H1 (cell line): Measurements from ENCODE around the gene NR5A1. TPM values are rescaled to one million over a fixed set of nuclear protein-coding genes. Genes with fewer than 3 reads are reported as not detected.
A peak's percentile ranks its signal among the peaks of the same experiment; 100 is the strongest.

ENCODE experiments used
- CTCF ChIA-PET: fragments of 300-600 bp; sonication (Branson Sonifier 250); formaldehyde crosslinking; loops from one replicate; lab custom pipeline; 2021; ENCODE audit not compliant: partially characterized antibody; lab: Charles Lee
- POLR2A ChIA-PET: fragments of 300-600 bp; sonication (Branson Sonifier 250); formaldehyde crosslinking; loops from one replicate; lab custom pipeline; 2021; ENCODE audit warnings: inconsistent platforms; ENCODE audit not compliant: partially characterized antibody; lab: Charles Lee
- DNase-seq, 2 experiments: peaks; one replicate each; pipeline versions ENCODE4 v3.0.0 to v3.0.0-alpha.2; 2010 to 2022; ENCODE audit warnings: low spot score in 2 of 2, low read depth in 1 of 2, mixed read lengths in 1 of 2
- FAIRE-seq: peaks from 2 replicates; lab custom pipeline; 2011; peaks lifted over from hg19 to GRCh38; lab: Jason Lieb, UNC
- H2AFZ ChIP-seq: 2 replicates; pipeline ENCODE4 v1.8.1; 2012; ENCODE audit warnings: low read length, inconsistent platforms
- H2AK5ac ChIP-seq: 2 replicates; pipeline ENCODE4 v1.6.1; 2013; ENCODE audit warnings: low read depth, low read length
- H2BK120ac ChIP-seq: replicated peaks from 2 replicates; pipeline ENCODE3; 2013; ENCODE audit warnings: low read depth, low read length, inconsistent platforms
- H2BK12ac ChIP-seq: 2 replicates; pipeline ENCODE4 v1.6.1; 2013; ENCODE audit warnings: low read depth, low read length
- H2BK15ac ChIP-seq: 2 replicates; pipeline ENCODE4 v1.6.1; 2013; ENCODE audit warnings: low read length
- H2BK20ac ChIP-seq: 2 replicates; pipeline ENCODE4 v1.6.1; 2013; ENCODE audit warnings: low read length
- H2BK5ac ChIP-seq: 2 replicates; pipeline ENCODE4 v1.6.1; 2013; ENCODE audit warnings: low read depth, low read length
- H3K14ac ChIP-seq: 2 replicates; pipeline ENCODE4 v1.6.1; 2013; ENCODE audit warnings: inconsistent platforms; ENCODE audit not compliant: insufficient read length
- H3K18ac ChIP-seq: 2 replicates; pipeline ENCODE4 v1.6.1; 2013; ENCODE audit warnings: low read length; ENCODE audit errors: extremely low read depth
- H3K23ac ChIP-seq: 2 replicates; pipeline ENCODE4 v1.6.1; 2013; ENCODE audit warnings: inconsistent platforms; ENCODE audit not compliant: insufficient read length
- H3K23me2 ChIP-seq: 2 replicates; pipeline ENCODE4 v1.6.1; 2013; ENCODE audit warnings: low read depth, low read length
- H3K27ac ChIP-seq: 2 replicates; pipeline ENCODE4 v1.6.1; 2011; ENCODE audit warnings: low read depth, low read length, inconsistent platforms
- H3K27me3 ChIP-seq, 4 experiments: replicated peaks in 1 of 4; 1 replicate in 1 of 4; 2 replicates in 3 of 4; pipeline versions ENCODE4 v1.6.1 to v1.8.1; 2011 to 2013; ENCODE audit warnings: low read length in 3 of 4, mild to moderate bottlenecking in 3 of 4, inconsistent platforms in 2 of 4, mixed read lengths in 2 of 4, moderate library complexity in 1 of 4; ENCODE audit not compliant: control insufficient read depth in 3 of 4, insufficient read depth in 3 of 4; ENCODE audit errors: extremely low read depth in 1 of 4
- H3K36me3 ChIP-seq, 4 experiments: 2 replicates each; pipeline versions ENCODE4 v1.6.1 to v1.8.1; 2011 to 2013; ENCODE audit warnings: mild to moderate bottlenecking in 4 of 4, low read length in 3 of 4, moderate library complexity in 2 of 4, control low read depth in 1 of 4, inconsistent platforms in 1 of 4; ENCODE audit not compliant: insufficient read depth in 4 of 4, control insufficient read depth in 2 of 4
- H3K4ac ChIP-seq: replicated peaks from 2 replicates; pipeline ENCODE3; 2013; ENCODE audit warnings: low read length, low read depth, mixed read lengths, inconsistent platforms; ENCODE audit not compliant: insufficient read length
- H3K4me1 ChIP-seq, 4 experiments: replicated peaks in 1 of 4; 1 replicate in 1 of 4; 2 replicates in 3 of 4; pipeline versions ENCODE4 v1.6.1 to v1.8.1; 2011 to 2013; ENCODE audit warnings: low read length in 3 of 4, inconsistent platforms in 2 of 4, mixed read lengths in 1 of 4; ENCODE audit not compliant: insufficient read depth in 4 of 4, control insufficient read depth in 3 of 4
- H3K4me2 ChIP-seq, 2 experiments: 2 replicates each; pipeline versions ENCODE4 v1.6.1 to v1.8.1; 2011 to 2013; ENCODE audit warnings: low read depth in 2 of 2, low read length in 2 of 2, control low read depth in 1 of 2, inconsistent platforms in 1 of 2, mild to moderate bottlenecking in 1 of 2; ENCODE audit not compliant: insufficient read depth in 1 of 2
- H3K4me3 ChIP-seq, 4 experiments: fragments of 200-600, 300-600 bp in 1 of 4; sonication (generic), shearing (Covaris generic), sonication (Bioruptor Twin) in 1 of 4; 2 replicates each; pipeline versions ENCODE4 v1.5.1 to v1.8.1; 2011 to 2016; ENCODE audit warnings: low read length in 4 of 4, low read depth in 3 of 4, control low read depth in 2 of 4, inconsistent platforms in 2 of 4, mild to moderate bottlenecking in 2 of 4, mixed read lengths in 1 of 4, moderate library complexity in 1 of 4; ENCODE audit not compliant: insufficient read depth in 2 of 4; ENCODE audit errors: extremely low read depth in 1 of 4
- H3K56ac ChIP-seq: replicated peaks from 2 replicates; pipeline ENCODE3; 2013; ENCODE audit warnings: low read depth, mild to moderate bottlenecking, mixed read lengths, low read length, inconsistent platforms; ENCODE audit not compliant: insufficient read length
- H3K79me1 ChIP-seq: 2 replicates; pipeline ENCODE4 v1.6.1; 2013; ENCODE audit warnings: low read depth, low read length, control low read depth
- H3K79me2 ChIP-seq, 2 experiments: 2 replicates each; pipeline versions ENCODE4 v1.6.1 to v1.8.1; 2012 to 2013; ENCODE audit warnings: low read length in 2 of 2, mild to moderate bottlenecking in 2 of 2, inconsistent platforms in 1 of 2; ENCODE audit not compliant: insufficient read depth in 2 of 2, control insufficient read depth in 1 of 2
- H3K9ac ChIP-seq, 4 experiments: replicated peaks in 1 of 4; 1 replicate in 1 of 4; 2 replicates in 3 of 4; pipeline versions ENCODE4 v1.6.1 to v1.8.1; 2011 to 2013; ENCODE audit warnings: low read depth in 3 of 4, low read length in 3 of 4, control low read depth in 2 of 4, mild to moderate bottlenecking in 2 of 4, moderate library complexity in 2 of 4, inconsistent platforms in 1 of 4; ENCODE audit errors: extremely low read depth in 1 of 4
- H3K9me3 ChIP-seq, 2 experiments: 2 replicates each; pipeline versions ENCODE4 v1.6.1 to v1.8.1; 2012 to 2013; ENCODE audit warnings: mild to moderate bottlenecking in 2 of 2, moderate library complexity in 2 of 2, control low read depth in 1 of 2, inconsistent platforms in 1 of 2, low read depth in 1 of 2, low read length in 1 of 2, mixed read lengths in 1 of 2; ENCODE audit not compliant: insufficient read depth in 2 of 2
- H4K20me1 ChIP-seq, 2 experiments: replicated peaks in 1 of 2; 2 replicates each; pipeline versions ENCODE3 to v1.8.1; 2011 to 2013; ENCODE audit warnings: inconsistent platforms in 2 of 2, low read length in 2 of 2, mild to moderate bottlenecking in 1 of 2; ENCODE audit not compliant: insufficient read depth in 2 of 2, control insufficient read depth in 1 of 2
- H4K5ac ChIP-seq: 2 replicates; pipeline ENCODE4 v1.6.1; 2013; ENCODE audit warnings: low read length, low read depth, mixed read lengths, inconsistent platforms; ENCODE audit not compliant: insufficient read length
- H4K8ac ChIP-seq: 2 replicates; pipeline ENCODE4 v1.8.0; 2013; ENCODE audit warnings: mild to moderate bottlenecking, moderate library complexity, low read length, inconsistent platforms; ENCODE audit not compliant: insufficient read depth; ENCODE audit errors: extremely low read depth
- H4K91ac ChIP-seq: replicated peaks from 2 replicates; pipeline ENCODE3; 2013; ENCODE audit warnings: low read length, mixed read lengths, inconsistent platforms; ENCODE audit not compliant: insufficient read length
- CBX8 ChIP-seq: fragments of 300-800, 300-1000 bp; sonication (generic); IDR thresholded peaks from 2 replicates; pipeline ENCODE4 v1.7.1; 2016; ENCODE audit warnings: low read depth, low read length, borderline replicate concordance
- CHD1 ChIP-seq: IDR thresholded peaks from 2 replicates; pipeline ENCODE4 v1.6.1; 2012; ENCODE audit warnings: low read depth, low read length, improper control_type of control experiment
- HDAC2 ChIP-seq, 2 experiments: fragments of 300-600 bp in 1 of 2; sonication (generic) in 1 of 2; IDR thresholded peaks; 2 replicates each; pipeline ENCODE4 v1.6.1; 2011 to 2012; ENCODE audit warnings: low read depth in 2 of 2, low read length in 2 of 2, mild to moderate bottlenecking in 2 of 2, moderate library complexity in 2 of 2, borderline replicate concordance in 1 of 2, inconsistent platforms in 1 of 2
- KDM1A ChIP-seq: fragments of 200-600, 300-600 bp; sonication (generic); IDR thresholded peaks from 2 replicates; pipeline ENCODE4 v1.7.1; 2016; ENCODE audit warnings: mild to moderate bottlenecking, low read length, borderline replicate concordance
- NRF1 ChIP-seq: IDR thresholded peaks from 2 replicates; pipeline ENCODE4 v1.6.1; 2011; ENCODE audit warnings: mild to moderate bottlenecking, low read depth, low read length, improper control_type of control experiment
- WGBS, 2 experiments: shearing (Covaris generic) in 1 of 2; methylation state at CpG; one replicate each; pipeline versions ENCODE4 v1.1.6 to v1.1.7; 2013 to 2015; ENCODE audit warnings: low lambda C conversion rate in 2 of 2, mixed read lengths in 2 of 2, inconsistent platforms in 1 of 2, low coverage in 1 of 2, missing lambda C conversion rate in 1 of 2; ENCODE audit not compliant: insufficient replicate concordance in 2 of 2, insufficient coverage in 1 of 2, insufficient read length in 1 of 2; ENCODE audit errors: extremely low coverage in 1 of 2, missing lambda C conversion rate in 1 of 2; 5-methylcytosine and 5-hydroxymethylcytosine counted together
- polyA plus RNA-seq, 7 experiments: library from polyadenylated mRNA; depleted of rRNA in 3 of 7; stranded (reverse) in 5 of 7; unstranded in 2 of 7; fragments of >200 nt in 5 of 7; fragments of 200-250 nt in 2 of 7; gene quantifications; 1 replicate in 5 of 7; 2 replicates in 1 of 7; 4 replicates in 1 of 7; pipeline versions ENCODE4 v1.2.1 to v1.2.3, GENCODE V29; 2011 to 2013; ENCODE audit warnings: missing spikeins in 2 of 7, mixed read lengths in 2 of 7
- total RNA-seq: library from RNA; stranded (reverse); fragmentation: NEBNext Ultra II Directional; extraction: Animal tissue kit (Norgen Biotek cat#: 25700); gene quantifications from 2 replicates; pipeline ENCODE4 v1.2.1, GENCODE V29; 2021

NR5A1 gene
- total and polyA plus RNA-seq, 2 of the 8 experiments (the other 6 are each of a cell fraction or from before 2014, with no cell fraction given), result 0.29 to 0.58 TPM

- Histone ChIP-seq H3K9me3 (no peaks in the 10 kb centered on the region), H2BK20ac (no peak overlapping the region), H3K18ac (no peak overlapping the region), H3K23ac (no peak overlapping the region), H3K4me3 (no peak overlapping the region), H4K20me1 (no peaks in the 10 kb centered on the region), H3K27ac (no peak overlapping the region), H2AK5ac (no peak overlapping the region), H4K8ac (no peak overlapping the region), H4K5ac (no peak overlapping the region), H3K79me1 (no peaks in the 10 kb centered on the region), H3K4me1 (no peaks in the 10 kb centered on the region), H2BK120ac (no peak overlapping the region), H3K23me2 (no peaks in the 10 kb centered on the region; the same call in 1 of the 2 replicates), H3K79me2 (no peaks in the 10 kb centered on the region), H2AFZ (no peak overlapping the region), H2BK15ac (no peak overlapping the region), H3K4me2 (no peak overlapping the region), H3K9ac (no peak overlapping the region), H3K27me3 (no peaks in the 10 kb centered on the region; a peak in 1 of 7 replicates), H2BK5ac (no peak overlapping the region), H2BK12ac (no peak overlapping the region), H3K56ac (no peak overlapping the region), H4K91ac (no peak overlapping the region), H3K36me3 (no peaks in the 10 kb centered on the region), H3K4ac (peak overlapping the region; percentile 69), H3K14ac (no peak overlapping the region)
- DNase-seq (no peak), FAIRE-seq (no peak)
- 90% methylated on average over 16 of the region's 19 CpGs; no CpG with 5 or more reads in 1 of the 2 experiments for WGBS, 2 experiments
- TF ChIP-seq HDAC2 (IDR thresholded peaks at IDR 0.05; ENCODE audit: borderline replicate concordance in 1 of 2, low read depth in 2 of 2, low read length in 2 of 2) (no peak), CHD1 (no peak), KDM1A (no peak), CBX8 (no peak), NRF1 (no peak)
- ChIA-PET CTCF (interaction anchor here (2.8 kb wide), 1 partner anchor 49 kb away, joined by 8 read pairs; no protein-coding TSS in a partner anchor), POLR2A (no interaction called here)
These were observed 39.0 kb downstream of the NR5A1 start for GRCh38 chr9:124468061-124468740.
